Subcutaneous adipose tissue (tissue), 4 donors: ENCODE results near the gene CELF5. TPM values are rescaled to one million over a fixed set of nuclear protein-coding genes. Genes with fewer than 3 reads are reported as not detected.

Experiments
- total RNA-seq, 4 donors: library from RNA; depleted of rRNA; stranded (reverse); fragments of >200 nt; gene quantifications; one replicate each; pipeline ENCODE4 v1.1.0, GENCODE V29; 2016
- TF ChIP-seq, protein P1 (sequence below): fragments of 450-650 bp; IDR thresholded peaks from one replicate; pipeline ENCODE4 v1.5.1; 2016; ENCODE audit warnings: low read depth, mild to moderate bottlenecking, control low read depth, antibody characterized with exemption, moderate library complexity

The CELF5 gene
- total RNA-seq, 4 donors from 2014 or later: not detected

DNA sequence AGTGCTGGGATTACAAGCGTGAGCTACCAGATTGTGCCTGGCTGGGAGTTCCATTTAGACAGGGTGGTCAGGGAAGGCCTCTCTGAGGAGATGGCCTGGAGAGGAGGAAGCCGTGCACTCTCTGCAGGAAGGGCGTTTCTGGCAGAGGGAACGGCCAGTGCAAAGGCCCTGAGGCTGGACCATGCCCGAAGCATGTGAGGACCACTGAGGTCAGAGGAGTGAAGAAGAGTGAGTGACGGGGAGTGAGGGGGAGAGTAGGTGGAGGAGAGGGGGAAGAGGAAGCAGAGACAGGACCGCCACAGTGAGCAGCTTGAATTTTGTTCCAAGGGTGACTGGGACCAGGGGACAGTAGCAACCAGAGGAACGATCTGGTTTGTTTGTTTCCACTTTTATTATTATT, 32.6 kb downstream of the CELF5 start:
- TF ChIP-seq, protein P1, sequence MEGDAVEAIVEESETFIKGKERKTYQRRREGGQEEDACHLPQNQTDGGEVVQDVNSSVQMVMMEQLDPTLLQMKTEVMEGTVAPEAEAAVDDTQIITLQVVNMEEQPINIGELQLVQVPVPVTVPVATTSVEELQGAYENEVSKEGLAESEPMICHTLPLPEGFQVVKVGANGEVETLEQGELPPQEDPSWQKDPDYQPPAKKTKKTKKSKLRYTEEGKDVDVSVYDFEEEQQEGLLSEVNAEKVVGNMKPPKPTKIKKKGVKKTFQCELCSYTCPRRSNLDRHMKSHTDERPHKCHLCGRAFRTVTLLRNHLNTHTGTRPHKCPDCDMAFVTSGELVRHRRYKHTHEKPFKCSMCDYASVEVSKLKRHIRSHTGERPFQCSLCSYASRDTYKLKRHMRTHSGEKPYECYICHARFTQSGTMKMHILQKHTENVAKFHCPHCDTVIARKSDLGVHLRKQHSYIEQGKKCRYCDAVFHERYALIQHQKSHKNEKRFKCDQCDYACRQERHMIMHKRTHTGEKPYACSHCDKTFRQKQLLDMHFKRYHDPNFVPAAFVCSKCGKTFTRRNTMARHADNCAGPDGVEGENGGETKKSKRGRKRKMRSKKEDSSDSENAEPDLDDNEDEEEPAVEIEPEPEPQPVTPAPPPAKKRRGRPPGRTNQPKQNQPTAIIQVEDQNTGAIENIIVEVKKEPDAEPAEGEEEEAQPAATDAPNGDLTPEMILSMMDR: no peak

DNA sequence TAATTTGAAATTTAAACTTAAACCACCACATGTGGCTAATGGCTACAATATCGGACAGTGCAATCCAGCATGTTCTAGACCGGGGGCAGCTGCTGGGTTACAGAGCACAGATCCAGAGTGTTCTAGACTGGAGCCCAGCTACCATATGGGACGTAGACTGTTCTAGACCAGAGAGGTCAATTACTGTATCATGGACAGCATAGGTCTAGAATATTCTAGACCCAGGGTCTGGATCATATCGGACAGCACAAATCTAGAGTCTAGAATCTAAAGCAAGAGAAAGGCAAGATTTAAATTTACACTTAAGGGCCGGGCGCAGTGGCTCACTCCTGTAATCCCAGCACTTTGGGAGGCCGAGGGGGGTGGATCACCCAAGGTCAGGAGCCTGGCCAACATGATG, 37.9 kb downstream of the CELF5 start:
- TF ChIP-seq, protein P1: no peak

DNA sequence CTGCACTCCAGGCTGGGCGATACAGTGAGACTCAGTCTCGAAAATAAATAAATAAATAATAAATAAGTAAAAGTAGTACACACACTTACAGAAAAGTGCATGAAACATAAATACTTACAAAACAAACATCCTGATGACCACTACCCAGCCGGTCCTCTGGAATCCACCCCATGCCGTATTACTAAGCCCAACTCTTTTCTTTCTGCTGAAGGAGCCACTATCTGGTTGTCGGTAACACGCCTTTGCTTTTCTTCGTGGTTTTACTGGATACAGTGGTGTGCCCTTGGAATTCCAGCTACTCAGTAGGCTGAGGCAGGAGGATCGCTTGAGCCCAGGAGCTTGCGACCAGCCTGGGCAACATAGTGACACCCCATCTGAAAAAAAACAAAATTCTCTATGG, 39.4 kb downstream of the CELF5 start:
- TF ChIP-seq, protein P1: no peak

DNA sequence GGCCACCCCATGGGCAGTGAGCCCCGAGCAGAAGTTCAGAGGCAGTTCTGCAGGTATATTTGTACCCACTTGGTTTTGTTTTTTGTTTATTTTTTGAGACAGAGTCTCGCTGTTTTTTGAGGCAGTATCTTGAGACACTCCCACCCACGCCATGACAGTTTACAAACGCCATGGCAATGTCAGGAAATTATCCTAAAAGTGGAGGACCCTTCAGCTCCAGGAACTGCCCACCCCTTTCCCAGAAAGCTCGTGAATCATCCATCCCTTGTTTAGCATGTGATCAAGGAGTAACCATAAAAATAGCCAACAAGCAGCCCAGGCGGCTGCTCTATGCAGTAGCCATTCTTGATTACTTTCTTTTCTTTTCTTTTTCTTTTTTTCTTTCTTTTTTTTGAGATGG, 41.0 kb downstream of the CELF5 start:
- TF ChIP-seq, protein P1: no peak

DNA sequence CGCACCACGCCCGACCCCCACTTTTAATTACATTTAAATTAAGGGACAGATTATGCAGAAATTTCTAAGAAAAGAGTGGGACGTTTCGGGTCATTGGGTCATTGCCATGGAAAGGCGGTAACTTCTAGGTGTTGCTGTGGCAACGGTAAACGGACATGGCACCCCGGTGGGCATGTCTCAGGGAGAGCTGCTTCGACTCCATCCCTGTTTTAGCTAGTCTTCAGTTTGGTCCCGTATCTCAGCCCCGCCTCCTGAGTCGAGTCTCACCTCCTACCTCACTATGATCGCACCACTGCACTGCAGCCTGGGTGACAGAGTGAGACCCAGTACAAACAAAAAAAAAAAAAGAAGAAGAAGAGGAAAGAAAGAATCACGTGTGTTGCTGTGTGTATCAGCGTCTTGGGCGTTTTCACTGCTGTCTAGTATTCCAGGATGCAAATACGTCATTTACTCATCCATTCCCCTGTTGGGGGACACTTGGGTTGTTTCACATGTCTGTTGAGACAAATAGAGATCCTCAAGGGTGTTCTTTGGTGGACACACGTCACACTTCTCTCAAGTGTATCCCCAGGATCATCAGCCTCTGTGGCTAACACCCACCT, 41.7 kb downstream of the CELF5 start:
- TF ChIP-seq, protein P1: no peak

DNA sequence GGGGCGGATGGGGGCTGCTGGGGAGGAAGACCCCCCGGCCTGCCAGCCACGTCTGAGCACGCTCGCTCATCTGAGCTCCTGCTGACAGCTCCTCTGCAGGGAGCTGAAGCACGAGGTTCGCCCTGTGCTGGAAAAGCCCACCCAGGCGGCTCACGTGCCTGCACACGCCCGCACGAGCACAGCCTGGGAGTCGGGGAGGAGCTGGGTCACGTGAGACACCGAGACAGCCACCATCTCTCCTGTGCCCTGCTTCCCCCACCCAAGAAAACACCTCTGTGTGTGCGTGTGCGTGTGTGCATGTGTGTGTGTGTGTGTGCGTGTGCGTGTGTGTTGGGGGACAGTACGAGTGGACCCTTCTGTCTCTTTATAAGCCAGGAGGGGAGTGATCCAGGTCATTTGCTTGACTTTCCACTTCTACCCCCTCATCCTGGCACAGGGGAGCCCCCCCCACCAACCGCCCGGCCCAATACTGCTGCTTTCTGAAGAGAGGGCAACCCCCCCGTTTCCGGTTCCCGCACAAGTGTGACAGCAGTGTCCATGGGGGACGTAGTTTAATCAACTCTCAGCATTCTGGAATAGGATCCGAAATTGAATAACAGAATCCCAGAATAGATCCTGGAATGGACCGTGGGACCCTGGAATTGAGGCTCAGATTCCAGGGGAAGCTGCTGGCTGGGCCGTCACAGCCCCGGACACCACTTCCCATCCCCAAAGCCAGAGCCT, 42.5 kb downstream of the CELF5 start:
- TF ChIP-seq, protein P1: no peak

DNA sequence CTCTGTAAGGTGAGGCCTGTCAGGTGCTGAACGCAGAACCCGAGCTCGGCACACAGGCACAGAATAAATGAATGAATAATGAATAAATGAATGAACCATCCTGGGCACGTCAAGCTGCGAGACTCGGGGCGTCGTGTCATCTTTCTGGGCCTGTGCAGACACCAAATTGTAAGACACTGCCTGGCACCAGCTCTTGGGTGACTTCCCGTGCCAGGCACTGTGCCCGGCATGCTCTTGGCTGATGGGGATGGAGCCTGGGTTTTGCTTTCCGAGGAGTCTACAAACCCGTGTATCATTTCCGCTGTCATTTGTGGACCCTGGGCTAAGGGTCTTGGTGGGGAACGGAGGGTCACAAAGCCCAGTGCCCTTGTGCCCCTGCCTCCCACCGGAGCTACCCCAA, 43.9 kb downstream of the CELF5 start:
- TF ChIP-seq, protein P1: no peak
